ENCODE data around the gene ABCA6. TPM values are rescaled to one million over a fixed set of nuclear protein-coding genes. Genes with fewer than 3 reads are reported as not detected.

ABCA6 gene
- total and polyA plus RNA-seq, 10 of the 15 experiments (the other 5 are each of a cell fraction or from before 2014, with no cell fraction given), result 6.8 to 36.9 (median 12.6) TPM

- RAD21 ChIA-PET (ENCODE audit: unreplicated experiment), result no interaction called here
- Histone ChIP-seq H2AFZ (ENCODE audit: control insufficient read depth, low read depth, low read length) (no peak overlapping the region), H3K4me2 (ENCODE audit: control insufficient read depth, insufficient read depth) (no peak overlapping the region)
- TF ChIP-seq ATF7 (IDR thresholded peaks at IDR 0.05; ENCODE audit: low read depth) (no peak), ZBED1 (IDR thresholded peaks at IDR 0.05; ENCODE audit: borderline replicate concordance) (no peak), CHD1 (IDR thresholded peaks at IDR 0.05; ENCODE audit: low read depth, low read length) (no peak), NR2C1 (IDR thresholded peaks at IDR 0.05) (no peak), HSF1 (IDR thresholded peaks at IDR 0.05; ENCODE audit: low read depth, low read length) (no peak), SMAD5 (IDR thresholded peaks at IDR 0.05; ENCODE audit: low read depth) (no peak), SMC3 (IDR thresholded peaks at IDR 0.05; ENCODE audit: borderline replicate concordance, low read length) (no peak), ZBTB11 (CRISPR knock-in tag; IDR thresholded peaks at IDR 0.05) (no peak), ZSCAN29 (IDR thresholded peaks at IDR 0.05) (no peak), CHD2 (IDR thresholded peaks at IDR 0.05; ENCODE audit: borderline replicate concordance, low read depth, low read length) (no peak), SUZ12 (IDR thresholded peaks at IDR 0.05; ENCODE audit: unreplicated experiment) (no peak), KAT2A (conservative IDR thresholded peaks at IDR 0.05; ENCODE audit: control insufficient read depth, low read depth, low read length) (no peak), KLF5 (IDR thresholded peaks at IDR 0.05; ENCODE audit: partially characterized antibody) (no peak), ZBTB40 (IDR thresholded peaks at IDR 0.05; ENCODE audit: borderline replicate concordance) (no peak), RELB (IDR thresholded peaks at IDR 0.05; ENCODE audit: low read depth) (no peak)
These were observed 33.5 kb upstream of the ABCA6 start for GRCh38 chr17:69175262-69175624.

More at GRCh38 chr17:69175262-69175624, 33.5 kb upstream of the ABCA6 start:
- 85% methylated on average over 4 of the region's 4 CpGs for WGBS (ENCODE audit: insufficient coverage, insufficient replicate concordance, low lambda C conversion rate, missing lambda C conversion rate)
- no peak overlapping the region for H3K27ac ChIP-seq (ENCODE audit: control insufficient read depth, insufficient read depth)
- H3K4me1 ChIP-seq (ENCODE audit: control insufficient read depth, insufficient read depth, low read length), result no peaks in the 10 kb centered on the region
- no peak for FAIRE-seq
- ChIA-PET CTCF (interaction anchor here (1.1 kb wide), 1 partner anchor 55 kb away, joined by 3 read pairs; no protein-coding TSS in a partner anchor), SMC1A (ENCODE audit: uncharacterized antibody, unreplicated experiment) (interaction anchor here (2.8 kb wide), 1 partner anchor 54 kb away, joined by 12 read pairs; no protein-coding TSS in a partner anchor), POLR2A (no interaction called here)
- no peak for ATAC-seq
- no peaks in the 10 kb centered on the region for H3K79me2 ChIP-seq (ENCODE audit: control insufficient read depth, insufficient read depth, low read length)
- no TSS peak for BruUV-seq (replicated peaks)
- H3K9ac ChIP-seq (ENCODE audit: control insufficient read depth, insufficient read depth, low read length), result no peak overlapping the region
- H3K36me3 ChIP-seq (ENCODE audit: control insufficient read depth in 2 of 2, insufficient read depth in 2 of 2, low read length in 1 of 2), result no peaks in the 10 kb centered on the region
- H4K20me1 ChIP-seq (ENCODE audit: control insufficient read depth, insufficient read depth), result no peaks in the 10 kb centered on the region
- no peaks in the 10 kb centered on the region for H3K27me3 ChIP-seq (replicated peaks in 1 of 2; ENCODE audit: control insufficient read depth in 2 of 2, insufficient read depth in 2 of 2, low read length in 1 of 2)
- no peak overlapping the region for H3K4me3 ChIP-seq
- no peak for DNase-seq (ENCODE audit: low read depth, low spot score)
- in situ Hi-C loops (cut with MboI), result no loop called here
- intact Hi-C loops (cut with micrococcal nuclease; ENCODE audit: unreplicated experiment), result no loop called here
- no peaks in the 10 kb centered on the region for H3K9me3 ChIP-seq (replicated peaks; ENCODE audit: control insufficient read depth, insufficient read depth, low read length)
